Upper lobe of left lung (tissue), 6 donors: ENCODE data around the gene SNTB2. TPM values are rescaled to one million over a fixed set of nuclear protein-coding genes. Genes with fewer than 3 reads are reported as not detected.

Source experiments
- ATAC-seq, 2 donors: fragments of 200-7000 bp; cut with Tn5 transposase; one replicate each; pipeline ENCODE4 v1.9.1; 2022; ENCODE audit warnings: mild to moderate bottlenecking in 2 of 2, moderate library complexity in 2 of 2; ENCODE audit not compliant: low FRiP score in 2 of 2
- DNase-seq, 2 donors: peaks; one replicate each; pipeline ENCODE4 v3.0.0-alpha.2; 2019 to 2020
- H3K27ac ChIP-seq, 4 donors: fragments of 200-600 bp; sonication (generic); one replicate each; pipeline ENCODE4 v1.5.1; 2016 to 2019
- H3K27me3 ChIP-seq, 4 donors: fragments of 200-600 bp; sonication (generic); one replicate each; pipeline ENCODE4 v1.5.1; 2017 to 2019
- H3K36me3 ChIP-seq, 4 donors: fragments of 200-600 bp; sonication (generic); one replicate each; pipeline ENCODE4 v1.5.1; 2016 to 2019
- H3K4me1 ChIP-seq, 4 donors: fragments of 200-600 bp; sonication (generic); one replicate each; pipeline ENCODE4 v1.5.1; 2018 to 2019
- H3K4me3 ChIP-seq, 4 donors: fragments of 200-600 bp; sonication (generic); one replicate each; pipeline ENCODE4 v1.5.1; 2017 to 2019; ENCODE audit warnings: mild to moderate bottlenecking in 2 of 4, moderate library complexity in 1 of 4
- H3K9me3 ChIP-seq, 4 donors: fragments of 200-600 bp; sonication (generic); one replicate each; pipeline ENCODE4 v1.5.1; 2018 to 2019
- EP300 ChIP-seq, 4 donors: sonication (generic); formaldehyde crosslinking; IDR thresholded peaks; one replicate each; pipeline ENCODE4 v1.5.1; 2017; ENCODE audit warnings: antibody characterized with exemption in 4 of 4, control low read depth in 2 of 4
- POLR2A ChIP-seq, 4 donors: fragments of 450-650 bp; IDR thresholded peaks; one replicate each; pipeline ENCODE4 v1.5.1; 2016 to 2017; ENCODE audit warnings: antibody characterized with exemption in 4 of 4, mild to moderate bottlenecking in 2 of 4
- POLR2AphosphoS5 ChIP-seq, 2 donors: sonication (generic); formaldehyde crosslinking; IDR thresholded peaks; one replicate each; pipeline ENCODE4 v1.5.1; 2017; ENCODE audit warnings: antibody characterized with exemption in 2 of 2
- WGBS, 2 donors: methylation state at CpG; one replicate each; pipeline ENCODE4 v1.1.5; 2017 to 2018; 5-methylcytosine and 5-hydroxymethylcytosine counted together
- total RNA-seq, 6 donors: library from RNA; depleted of rRNA in 4 of 6; stranded (reverse); fragments of >200 nt in 4 of 6; gene quantifications; one replicate each; pipeline versions ENCODE4 v1.1.0 to v1.2.1, GENCODE V29; 2016 to 2021
- TF ChIP-seq, protein P1 (sequence below), 6 experiments: fragments of 450-650 bp in 4 of 6; fragments of 200-600 bp in 2 of 6; sonication (generic) in 2 of 6; IDR thresholded peaks; one replicate each; pipeline ENCODE4 v1.5.1; 2016 to 2019; ENCODE audit warnings: antibody characterized with exemption in 6 of 6
- donor health status: DM: no; HTN: no; CAD: no; lungs with moderate emphysema.
- donor health status: DM: no; HTN: yes; CAD: no; lungs with severe emphysema.

The SNTB2 gene
- total RNA-seq, 6 donors from 2014 or later = 24.1 to 41.2 (median 30.5) TPM

DNA sequence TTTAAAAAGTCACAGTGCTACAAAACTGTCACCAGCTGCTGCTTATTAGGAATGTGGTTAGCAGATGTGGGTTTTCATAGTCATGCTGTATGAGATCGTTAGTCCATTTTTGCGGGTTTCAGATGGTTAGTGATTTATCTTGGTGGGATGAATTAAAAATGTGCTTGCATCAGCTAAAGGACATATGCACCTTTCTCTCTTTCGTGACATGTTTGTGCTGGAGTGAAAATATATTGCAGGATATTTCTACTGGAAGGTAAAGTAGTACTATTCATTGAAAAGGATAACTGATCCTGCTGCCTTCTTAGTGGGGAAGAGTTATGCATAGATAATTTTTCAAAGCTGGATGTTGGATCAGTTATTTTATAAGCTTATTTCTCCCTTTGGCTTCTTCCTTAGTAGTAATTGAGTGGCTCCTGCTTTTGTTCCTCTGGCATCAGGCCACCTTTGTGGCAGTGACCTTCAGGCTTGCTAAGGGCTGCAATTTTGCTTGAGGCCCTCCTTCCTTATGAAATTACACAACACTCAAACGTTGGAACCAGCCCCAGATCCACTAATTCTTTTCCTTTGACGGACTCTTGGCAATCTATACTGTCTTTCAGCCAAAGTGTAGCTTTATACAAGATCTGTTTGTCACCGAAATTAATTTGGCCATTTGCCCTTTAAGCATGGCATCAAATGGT is 7.5 kb upstream of the SNTB2 start:
- H3K9me3 ChIP-seq = no peaks in the 10 kb centered on the region
- no peaks in the 10 kb centered on the region for H3K27me3 ChIP-seq
- ATAC-seq (peak; percentile 74 to 83), DNase-seq (peak in 1 of 2 donors; percentile 87)
- TF ChIP-seq POLR2AphosphoS5 (IDR thresholded peaks at IDR 0.05) (peak; percentile 22 to 27), EP300 (IDR thresholded peaks at IDR 0.05) (no peak), POLR2A (IDR thresholded peaks at IDR 0.05) (no peak)
- TF ChIP-seq, protein P1, sequence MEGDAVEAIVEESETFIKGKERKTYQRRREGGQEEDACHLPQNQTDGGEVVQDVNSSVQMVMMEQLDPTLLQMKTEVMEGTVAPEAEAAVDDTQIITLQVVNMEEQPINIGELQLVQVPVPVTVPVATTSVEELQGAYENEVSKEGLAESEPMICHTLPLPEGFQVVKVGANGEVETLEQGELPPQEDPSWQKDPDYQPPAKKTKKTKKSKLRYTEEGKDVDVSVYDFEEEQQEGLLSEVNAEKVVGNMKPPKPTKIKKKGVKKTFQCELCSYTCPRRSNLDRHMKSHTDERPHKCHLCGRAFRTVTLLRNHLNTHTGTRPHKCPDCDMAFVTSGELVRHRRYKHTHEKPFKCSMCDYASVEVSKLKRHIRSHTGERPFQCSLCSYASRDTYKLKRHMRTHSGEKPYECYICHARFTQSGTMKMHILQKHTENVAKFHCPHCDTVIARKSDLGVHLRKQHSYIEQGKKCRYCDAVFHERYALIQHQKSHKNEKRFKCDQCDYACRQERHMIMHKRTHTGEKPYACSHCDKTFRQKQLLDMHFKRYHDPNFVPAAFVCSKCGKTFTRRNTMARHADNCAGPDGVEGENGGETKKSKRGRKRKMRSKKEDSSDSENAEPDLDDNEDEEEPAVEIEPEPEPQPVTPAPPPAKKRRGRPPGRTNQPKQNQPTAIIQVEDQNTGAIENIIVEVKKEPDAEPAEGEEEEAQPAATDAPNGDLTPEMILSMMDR (IDR thresholded peaks at IDR 0.05) = no peak
- 16 to 17% methylated on average over 6 of the region's 6 CpGs for WGBS, 2 donors
- H3K27ac ChIP-seq = peak overlapping the region; percentile 7 to 70 (median 64)
- no peaks in the 10 kb centered on the region for H3K36me3 ChIP-seq
- H3K4me1 ChIP-seq = peaks cover 15 to 28% (median 19%) of the 10 kb centered on the region in 4 donors
- H3K4me3 ChIP-seq = no peak overlapping the region

DNA sequence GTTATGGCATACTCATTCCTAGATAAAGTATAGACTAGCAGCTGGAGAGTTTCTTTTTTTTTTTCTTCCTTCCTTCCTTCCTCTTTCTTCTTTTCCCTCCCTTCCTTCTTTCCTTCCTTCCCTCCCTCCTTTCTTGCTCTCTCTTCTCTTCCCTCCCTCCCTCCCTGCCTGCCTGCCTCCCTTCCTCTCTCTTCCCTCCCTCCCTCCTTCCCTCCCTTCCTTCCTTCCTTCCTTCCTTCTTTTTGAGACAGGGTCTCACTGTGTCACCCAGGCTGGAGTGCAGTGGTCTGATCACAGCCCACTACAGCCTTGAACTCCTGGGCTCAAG is 7.0 kb upstream of the SNTB2 start:
- ATAC-seq (peak; percentile 7 to 11), DNase-seq (no peak)
- TF ChIP-seq POLR2AphosphoS5 (IDR thresholded peaks at IDR 0.05) = no peak
- TF ChIP-seq POLR2A (IDR thresholded peaks at IDR 0.05) = no peak
- TF ChIP-seq EP300 (IDR thresholded peaks at IDR 0.05) = no peak
- TF ChIP-seq, protein P1 (IDR thresholded peaks at IDR 0.05) = no peak
- H3K36me3 ChIP-seq = no peaks in the 10 kb centered on the region
- no peaks in the 10 kb centered on the region for H3K27me3 ChIP-seq
- H3K4me3 ChIP-seq = no peak overlapping the region
- H3K27ac ChIP-seq = peak overlapping the region; percentile 7 to 70 (median 64)
- no peaks in the 10 kb centered on the region for H3K9me3 ChIP-seq
- H3K4me1 ChIP-seq = peaks cover 15 to 28% (median 18%) of the 10 kb centered on the region in 4 donors

DNA sequence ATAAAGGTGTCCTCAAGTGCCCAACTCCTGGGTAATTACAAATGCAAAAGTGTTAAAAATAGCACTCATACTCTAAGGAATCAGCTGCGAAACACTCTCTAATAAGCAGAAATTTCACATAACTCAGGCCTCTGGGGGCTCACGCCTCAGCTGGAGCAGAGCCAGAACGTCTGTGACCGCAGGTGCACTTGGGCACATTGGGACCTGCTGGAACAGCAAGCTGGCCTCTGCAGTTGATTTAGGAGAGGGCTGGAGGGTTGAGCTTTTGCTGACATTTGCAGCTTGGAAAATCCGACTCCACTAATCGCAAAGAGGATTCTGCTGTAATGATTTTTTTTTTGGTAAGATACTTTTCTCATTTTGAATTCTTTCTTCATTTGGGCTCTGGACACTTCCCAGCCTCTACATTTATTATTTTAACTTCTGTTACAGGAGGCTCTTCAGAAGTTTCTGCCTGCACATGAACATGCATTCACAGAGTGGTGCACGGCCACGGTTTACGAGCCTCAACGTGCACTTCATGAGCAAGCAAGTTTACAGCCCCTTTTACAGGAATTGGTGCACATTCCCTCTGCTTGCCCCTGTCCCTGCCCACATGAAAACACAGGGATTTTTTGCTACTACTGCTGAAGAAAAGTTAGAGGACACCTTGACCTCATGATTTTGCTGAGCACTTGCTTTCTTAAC is 4.1 kb upstream of the SNTB2 start:
- DNase-seq (peak in 1 of 2 donors; percentile 28), ATAC-seq (no peak)
- Histone ChIP-seq H3K9me3 (no peaks in the 10 kb centered on the region), H3K27ac (no peak overlapping the region), H3K4me1 (peaks cover 18 to 41% (median 23%) of the 10 kb centered on the region in 4 donors), H3K4me3 (no peak overlapping the region), H3K36me3 (no peaks in the 10 kb centered on the region), H3K27me3 (no peaks in the 10 kb centered on the region)
- TF ChIP-seq POLR2A (IDR thresholded peaks at IDR 0.05) (no peak), EP300 (IDR thresholded peaks at IDR 0.05) (no peak)
- TF ChIP-seq, protein P1 (IDR thresholded peaks at IDR 0.05) = no peak
- WGBS, 2 donors = 51 to 54% methylated on average over 10 of the region's 10 CpGs

DNA sequence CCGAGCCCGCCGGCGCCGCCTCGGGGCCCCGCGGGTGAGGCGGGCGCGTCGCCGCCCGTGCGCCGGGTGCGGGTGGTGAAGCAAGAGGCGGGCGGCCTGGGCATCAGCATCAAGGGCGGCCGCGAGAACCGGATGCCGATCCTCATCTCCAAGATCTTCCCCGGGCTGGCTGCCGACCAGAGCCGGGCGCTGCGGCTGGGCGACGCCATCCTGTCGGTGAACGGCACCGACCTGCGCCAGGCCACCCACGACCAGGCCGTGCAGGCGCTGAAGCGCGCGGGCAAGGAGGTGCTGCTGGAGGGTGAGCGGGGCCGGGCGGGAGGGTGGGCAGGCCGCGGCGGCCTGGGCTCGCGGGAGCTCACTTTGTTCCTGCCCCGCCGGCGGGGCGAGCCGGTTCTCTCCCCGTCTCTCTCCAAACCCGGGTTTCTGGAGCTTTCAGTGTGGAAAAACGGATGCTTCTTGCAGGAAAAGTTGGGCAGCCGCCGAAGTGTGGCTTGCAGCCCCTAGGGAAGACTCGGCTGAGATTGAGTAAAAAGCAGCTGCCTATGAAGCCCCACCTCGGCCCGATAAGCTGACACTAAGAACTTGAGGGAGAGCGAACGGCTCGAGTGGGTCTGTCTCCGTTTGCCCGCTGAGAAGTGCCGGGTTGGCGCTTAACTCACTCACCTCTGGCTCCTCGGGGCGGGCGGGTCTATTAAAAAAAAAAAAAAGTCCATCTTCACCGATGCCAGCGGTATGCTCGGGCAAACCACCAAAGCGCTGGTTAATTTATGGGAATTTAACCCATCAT is 677 bp downstream of the SNTB2 start:
- Histone ChIP-seq H3K36me3 (no peaks in the 10 kb centered on the region), H3K4me1 (peaks cover 33 to 52% (median 38%) of the 10 kb centered on the region in 4 donors), H3K9me3 (no peaks in the 10 kb centered on the region), H3K27ac (peak overlapping the region; percentile 91 to 97 (median 95)), H3K4me3 (peak overlapping the region; percentile 59 to 89 (median 78)), H3K27me3 (no peaks in the 10 kb centered on the region)
- WGBS, 2 donors = 0 to 1% methylated on average over 18 of the region's 76 CpGs
- peak in 1 of 4 donors; percentile 18 for TF ChIP-seq POLR2A (IDR thresholded peaks at IDR 0.05)
- TF ChIP-seq, protein P1 (IDR thresholded peaks at IDR 0.05) = no peak
- peak; percentile 38 to 48 for ATAC-seq
- peak; percentile 57 to 91 for DNase-seq
